Dermis blood vessel endothelial cell (primary cell): Measurements from ENCODE around the gene DAPK3. TPM values are rescaled to one million over a fixed set of nuclear protein-coding genes. Genes with fewer than 3 reads are reported as not detected.
"Not testable (repeated sequence)": the region's sequence is repeated elsewhere in the genome, so short reads cannot be mapped to it uniquely, and the experiment has no call there.

ENCODE experiments used
- DNase-seq: peaks from one replicate; pipeline ENCODE4 v3.0.0; 2010
- total RNA-seq: library from RNA; depleted of rRNA; stranded (reverse); fragments of >200 nt; gene quantifications from 2 replicates; pipeline ENCODE4 v1.2.3, GENCODE V29; 2014

The DAPK3 gene
- total RNA-seq, 1 donor from 2014 or later: 203 TPM

DNA sequence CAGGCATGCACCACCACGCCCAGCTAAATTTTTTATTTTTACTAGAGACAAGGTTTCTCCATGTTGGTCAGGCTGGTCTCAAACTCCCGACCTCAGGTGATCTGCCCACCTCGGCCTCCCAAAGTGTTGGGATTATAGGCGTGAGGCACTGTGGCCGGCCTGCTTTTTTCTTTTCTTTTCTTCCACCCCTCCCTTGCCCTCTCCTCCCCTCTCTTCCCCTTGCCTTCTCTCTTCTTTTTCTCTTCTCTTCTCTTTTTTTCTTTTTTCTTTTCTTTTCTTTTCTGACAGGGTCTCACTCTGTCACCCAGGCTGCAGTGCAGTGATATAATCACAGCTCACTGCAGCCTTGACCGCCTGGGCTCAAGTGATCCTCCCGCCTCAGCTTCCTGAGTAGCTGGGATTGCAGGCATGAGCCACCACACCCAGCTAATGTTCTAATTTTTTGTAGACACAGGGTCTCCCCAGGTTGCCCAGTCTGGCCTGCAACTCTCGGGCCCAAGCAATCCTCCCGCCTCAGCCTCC lies 18.1 kb downstream of the DAPK3 start:
- not testable (repeated sequence) for DNase-seq

DNA sequence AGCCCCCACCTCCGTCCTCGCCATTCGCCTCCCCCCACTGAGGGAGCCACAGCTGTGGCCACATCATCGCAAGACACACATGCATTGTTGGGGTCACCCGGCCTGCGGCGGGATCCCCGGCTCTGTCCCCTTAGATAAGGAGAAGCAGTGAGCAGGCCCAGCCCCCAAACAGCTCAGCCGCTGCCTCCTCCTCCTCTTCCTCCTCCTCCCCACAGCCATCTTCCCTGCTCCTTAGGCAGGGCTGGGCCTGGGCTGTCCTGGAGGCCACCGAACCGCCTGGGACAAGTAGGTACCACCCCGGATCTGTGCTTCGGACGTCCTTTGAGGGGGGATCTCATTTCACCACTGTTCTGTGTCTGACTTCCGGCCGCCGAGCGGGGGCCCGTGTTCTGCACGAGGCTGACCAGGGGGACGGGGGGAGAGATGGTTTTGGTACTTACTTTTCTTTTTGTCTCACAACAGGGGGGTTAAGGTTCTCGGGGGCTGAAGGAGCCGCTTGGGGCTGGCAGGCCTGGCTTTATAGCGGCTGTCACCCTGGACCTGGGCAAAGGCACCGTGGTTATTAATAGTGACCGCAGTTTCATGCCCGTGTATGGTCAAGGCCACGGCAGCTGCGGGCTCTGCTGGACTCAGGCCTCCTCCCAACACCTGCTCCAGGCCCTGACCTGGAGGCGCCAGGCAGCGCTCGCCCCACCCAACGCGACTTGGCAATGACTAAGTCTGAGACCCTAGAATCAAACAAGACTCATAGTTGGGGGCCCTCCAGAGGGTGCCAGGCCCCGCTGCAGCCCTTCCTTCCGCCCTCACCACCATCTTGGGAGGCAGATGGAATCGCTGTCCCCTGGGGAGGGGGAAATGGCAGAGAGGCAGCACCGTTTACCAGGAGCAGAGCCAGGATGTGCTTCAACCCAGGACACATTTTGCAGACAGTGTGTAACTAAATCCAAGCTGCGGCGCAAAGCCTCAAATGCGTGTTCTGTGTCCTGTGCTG lies 19.7 kb downstream of the DAPK3 start:
- DNase-seq: no peak

- DNase-seq: no peak
Measured at GRCh38 chr19:3949997-3950859, 20.7 kb downstream of the DAPK3 start.

GRCh38 chr19:3949294-3949693 lies 21.6 kb downstream of the DAPK3 start:
- DNase-seq: no peak

- not testable (repeated sequence) for DNase-seq
Measured at GRCh38 chr19:3947316-3947933, 23.5 kb downstream of the DAPK3 start.

GRCh38 chr19:3945838-3946237 lies 25.1 kb downstream of the DAPK3 start:
- DNase-seq: no peak

GRCh38 chr19:3944018-3944721 lies 26.7 kb downstream of the DAPK3 start:
- DNase-seq: no peak

GRCh38 chr19:3942790-3943409 lies 28.0 kb downstream of the DAPK3 start:
- DNase-seq: no peak

- DNase-seq: not testable (repeated sequence)
Measured at GRCh38 chr19:3938300-3938950, 32.5 kb downstream of the DAPK3 start.

GRCh38 chr19:3936506-3937442 lies 34.1 kb downstream of the DAPK3 start:
- no peak for DNase-seq

DNA sequence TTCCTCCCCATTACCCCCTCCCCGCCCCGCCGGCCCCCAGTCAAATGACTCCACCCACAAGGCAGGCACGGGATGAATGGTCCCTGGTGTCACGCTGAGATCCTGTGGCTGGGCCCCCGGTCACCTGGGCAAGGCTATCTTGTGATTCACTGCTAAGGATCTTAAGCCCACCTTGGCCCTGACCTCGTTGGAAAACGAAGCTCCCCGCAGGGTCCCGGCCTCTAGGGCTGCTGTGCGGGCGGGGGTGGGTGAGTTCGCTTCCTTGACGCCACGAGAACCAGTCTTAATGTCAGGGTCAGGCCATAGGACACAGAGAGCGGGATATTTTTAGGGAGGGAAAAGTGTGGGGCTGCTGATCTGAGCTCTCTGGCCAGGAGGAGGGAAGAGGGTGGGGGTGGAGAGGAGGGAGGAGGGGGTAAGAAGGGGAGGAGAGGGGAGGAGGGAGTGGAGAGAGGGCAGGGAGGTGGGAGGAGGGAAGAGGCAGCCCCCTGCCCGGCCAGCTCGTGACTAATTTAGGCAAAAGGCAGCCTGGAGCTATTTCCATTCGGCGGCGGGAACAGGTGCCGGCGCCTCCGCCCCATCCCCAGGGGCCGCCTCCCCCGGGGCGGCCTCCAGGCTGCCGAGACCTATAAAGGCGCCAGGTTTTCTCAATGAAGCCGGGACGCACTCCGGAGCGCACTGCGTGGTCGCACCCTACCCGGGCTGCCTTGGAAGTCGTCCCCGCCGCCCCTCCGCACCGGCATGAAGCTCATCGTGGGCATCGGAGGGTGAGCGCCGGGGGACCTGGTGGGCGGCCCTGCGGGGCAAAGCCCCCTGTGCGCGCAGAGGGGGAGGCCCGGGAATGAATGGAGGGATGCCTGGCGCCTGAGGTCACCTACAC lies 37.7 kb downstream of the DAPK3 start, which contains the start of gene NMRK2:
Gene NMRK2, plus strand, starts transcription at position 139 of the 880 bp plus-strand sequence. Its CDS starts 603 bp downstream, at position 742.
- no peak for DNase-seq

- no peak for DNase-seq
Measured at GRCh38 chr19:3931041-3931440, 39.9 kb downstream of the DAPK3 start.

DNA sequence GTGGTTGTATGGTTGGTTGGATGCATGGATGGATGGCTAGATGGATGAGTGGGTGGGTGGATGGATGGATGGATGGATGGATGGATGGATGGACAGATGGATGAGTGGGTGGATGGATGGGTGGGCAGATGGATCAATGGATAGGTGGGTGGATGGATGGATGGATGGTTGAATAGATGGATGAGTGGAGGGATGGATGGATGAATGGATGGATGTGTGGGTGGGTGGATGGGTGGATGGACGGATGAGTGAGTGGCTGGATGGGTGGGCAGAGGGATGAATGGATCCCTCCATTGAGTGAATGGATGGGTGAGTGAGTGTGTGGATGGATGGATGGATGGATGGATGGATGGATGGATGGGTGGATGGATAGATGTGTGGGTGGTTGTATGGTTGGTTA lies 47.0 kb downstream of the DAPK3 start:
- no peak for DNase-seq

DNA sequence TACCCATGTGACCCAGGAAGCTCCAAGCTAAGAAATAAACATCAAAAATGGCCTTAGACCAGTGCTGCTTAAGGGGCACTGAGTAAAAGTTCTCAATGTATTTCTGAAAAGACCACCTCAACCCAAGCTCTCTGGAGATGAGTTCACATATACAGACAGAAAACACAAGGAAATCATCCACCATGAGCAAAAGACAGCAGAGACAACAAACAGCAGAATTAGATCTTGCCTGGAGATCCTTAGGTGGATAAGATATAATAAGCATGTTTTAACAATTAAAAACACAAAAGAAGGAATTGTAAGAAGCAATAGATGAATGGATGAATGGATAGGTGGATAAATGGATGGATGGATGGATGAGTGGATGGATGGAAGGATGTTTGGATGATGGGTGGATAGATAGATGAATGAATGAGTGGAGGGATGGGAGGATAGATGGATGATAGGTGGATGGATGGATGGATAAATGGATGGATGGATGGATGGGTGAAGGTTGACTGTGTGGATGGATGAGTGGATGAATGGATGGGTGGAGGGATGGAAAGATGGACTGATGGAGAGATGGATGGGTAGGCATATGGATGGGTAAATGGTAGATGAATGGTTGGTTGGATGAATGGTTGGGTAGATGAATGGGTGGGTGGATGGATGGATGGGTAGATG lies 47.7 kb downstream of the DAPK3 start:
- no peak for DNase-seq

DNA sequence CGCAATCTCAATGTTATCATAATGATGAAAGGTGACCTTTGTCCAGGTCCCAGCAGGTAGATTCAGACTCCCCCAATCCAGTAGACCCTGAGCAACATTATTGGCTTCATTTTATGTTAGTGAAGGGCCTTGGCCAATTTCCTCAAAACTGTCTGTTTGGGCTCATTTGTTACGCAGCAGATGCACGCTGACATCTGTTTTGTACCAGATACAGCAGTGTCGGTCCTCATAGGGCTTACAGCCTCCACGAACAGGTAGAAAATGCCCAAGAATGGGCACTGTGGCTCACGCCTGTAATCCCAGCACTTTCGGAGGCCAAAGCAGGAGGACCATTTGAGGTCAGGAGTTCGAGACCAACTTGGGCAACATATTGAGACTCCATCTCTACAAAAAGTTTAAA lies 51.1 kb downstream of the DAPK3 start:
- no peak for DNase-seq

- DNase-seq: no peak
Measured at GRCh38 chr19:3916033-3916432, 54.9 kb downstream of the DAPK3 start.

- no peak for DNase-seq
Measured at GRCh38 chr19:3914199-3914598, 56.7 kb downstream of the DAPK3 start.

DNA sequence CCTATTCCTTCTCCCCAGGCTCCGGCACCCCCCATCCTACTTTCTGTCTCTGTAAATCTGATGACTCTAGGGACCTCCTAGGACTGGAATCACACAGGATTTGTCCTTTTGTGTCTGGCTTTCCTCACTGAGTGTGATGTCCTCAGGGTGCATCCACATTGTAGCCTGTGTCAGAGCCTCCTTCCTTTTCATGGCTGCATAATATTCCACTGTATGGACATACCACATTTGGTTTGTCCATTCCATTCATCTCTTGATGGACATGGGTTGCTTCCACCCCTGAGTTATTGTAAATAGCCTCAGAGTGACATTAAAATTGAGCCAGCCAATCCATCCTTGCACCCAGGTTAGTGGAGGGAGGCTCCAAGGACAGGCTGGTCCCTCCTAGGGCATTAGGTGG lies 60.8 kb downstream of the DAPK3 start:
- no peak for DNase-seq
